GM21529 (cell line): ENCODE measurements around the gene CHMP3.
A peak's percentile ranks its signal among the peaks of the same experiment; 100 is the strongest.
"Not testable (repeated sequence)": the region's sequence is repeated elsewhere in the genome, so short reads cannot be mapped to it uniquely, and the experiment has no call there.

Experiments used
- ATAC-seq: cut with Tn5 transposase; IDR thresholded peaks from one replicate; pipeline ENCODE4 v1.9.1; 2021; ENCODE audit not compliant: unreplicated experiment

CHMP3 gene

DNA sequence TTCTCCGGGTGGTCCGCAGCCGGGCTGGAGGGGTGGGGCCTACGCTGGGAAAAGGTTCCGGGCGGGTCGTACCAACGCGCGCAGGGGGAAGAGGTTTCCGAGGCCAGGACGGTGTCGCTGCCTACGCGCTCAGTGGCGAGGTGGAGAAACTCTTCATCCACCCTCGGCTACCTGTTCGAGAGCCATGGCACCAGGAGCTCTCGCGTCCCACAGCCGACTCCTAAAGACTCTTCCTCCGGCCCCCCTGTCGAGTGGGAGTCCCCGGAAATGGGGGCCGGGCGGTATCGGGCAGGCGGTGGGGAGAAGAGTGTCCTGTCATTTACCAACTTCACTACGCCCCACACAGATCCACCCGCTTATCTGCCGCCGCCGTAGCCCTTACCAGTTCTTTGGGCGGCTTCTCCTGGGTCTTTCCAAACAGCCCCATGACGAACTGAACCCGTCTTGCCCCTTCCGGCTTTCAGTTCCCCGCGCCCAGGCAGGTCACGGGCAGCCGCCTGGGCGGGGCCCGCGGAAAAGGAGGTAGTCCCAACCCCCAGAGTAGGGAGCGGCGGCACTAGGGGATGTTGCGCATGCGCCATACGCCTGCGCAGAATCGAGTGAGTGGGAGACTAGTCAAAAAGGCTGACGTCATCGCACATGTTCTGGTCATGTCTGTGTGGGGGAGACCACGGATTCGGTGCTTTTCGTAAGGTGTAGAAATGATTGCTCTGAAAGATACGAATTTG, at the start of gene CHMP3:
CHMP3 (minus strand) TSS at position 522 of the 728 bp plus-strand sequence; CDS start at position 427, 95 bp downstream.
- ATAC-seq = peak; percentile 86

DNA sequence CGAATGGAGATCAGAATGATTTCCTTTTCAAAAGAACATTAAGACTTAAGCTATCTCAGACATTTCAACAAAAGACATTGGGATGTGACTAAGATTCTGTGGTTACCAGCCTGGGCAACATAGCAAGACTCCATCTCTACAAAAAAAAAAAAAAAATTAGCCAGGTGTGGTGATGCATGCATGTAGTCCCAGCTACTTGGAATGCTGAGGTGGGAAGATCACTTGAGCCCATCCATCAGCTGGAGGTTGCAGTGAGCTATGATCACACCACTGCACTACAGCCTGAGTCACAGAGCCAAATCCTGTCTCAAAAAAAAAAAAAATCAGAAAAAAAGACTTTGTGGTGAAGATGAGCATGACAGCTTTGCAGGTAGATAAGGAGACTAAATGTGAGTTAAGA, 47.6 kb upstream of the CHMP3 start:
- ATAC-seq = no peak

DNA sequence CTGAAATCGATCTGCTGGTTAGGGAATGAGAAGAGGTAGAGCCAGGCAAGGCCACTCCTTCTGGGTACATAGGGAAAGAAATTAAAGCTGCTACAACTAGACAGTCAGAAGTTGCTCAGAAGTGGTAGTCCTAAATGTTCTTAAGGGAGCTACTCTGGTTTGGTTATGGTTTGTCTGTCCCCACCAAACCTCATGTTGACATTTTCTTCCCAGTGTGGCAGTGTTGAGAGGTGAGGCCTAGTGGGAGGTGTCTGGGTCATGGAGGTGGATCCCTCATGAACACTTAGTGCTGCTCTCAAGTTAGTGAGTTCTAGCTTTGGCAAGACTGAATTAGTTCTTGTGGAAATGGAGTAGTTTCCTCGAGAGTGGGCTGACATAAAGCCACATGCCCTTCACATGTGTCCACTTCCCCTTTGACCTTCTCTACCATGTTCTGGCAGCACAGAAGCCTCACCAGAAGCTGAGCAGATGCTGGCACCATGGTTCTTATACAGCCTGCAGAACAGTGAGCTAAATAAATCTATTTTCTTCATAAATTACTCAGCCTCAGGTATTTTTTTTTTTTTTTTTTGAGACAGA, 45.7 kb upstream of the CHMP3 start:
- ATAC-seq = no peak

DNA sequence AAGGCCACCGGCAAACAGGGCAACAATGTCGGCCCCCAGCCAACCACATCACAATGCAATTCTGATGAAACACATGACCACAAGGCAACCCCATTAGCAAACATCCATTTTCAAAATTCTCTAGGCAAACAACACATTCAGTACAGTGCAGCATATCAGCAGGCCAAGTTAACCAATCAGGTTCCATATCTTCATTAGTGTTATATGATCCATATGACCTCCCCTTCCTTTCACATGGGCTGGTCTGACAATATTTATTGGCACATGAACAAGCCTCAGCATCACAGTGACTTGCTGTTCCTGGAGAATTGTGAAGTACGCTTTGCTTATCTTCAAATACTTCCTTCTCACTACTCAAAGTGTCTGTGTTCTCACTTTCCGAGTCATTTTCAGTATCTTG, 40.7 kb upstream of the CHMP3 start:
- no peak for ATAC-seq

DNA sequence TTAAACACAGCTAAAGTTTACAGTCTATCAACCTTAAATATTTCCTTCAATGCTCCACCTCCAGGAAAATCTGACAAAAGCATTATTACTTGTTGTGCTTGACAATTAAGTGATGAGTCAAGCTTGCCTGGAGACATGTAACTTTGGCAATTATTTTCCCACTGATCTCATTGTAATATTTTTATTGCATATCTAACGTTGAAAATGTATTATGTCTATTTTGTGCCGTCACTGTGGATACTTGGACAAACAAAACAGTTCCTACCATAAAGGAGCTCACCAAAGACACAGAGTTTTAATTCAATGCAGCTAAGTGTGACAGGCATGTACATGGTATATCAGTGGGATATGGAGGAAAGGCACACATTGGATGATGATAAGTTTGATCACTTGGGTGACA, 35.7 kb upstream of the CHMP3 start:
- ATAC-seq = no peak

DNA sequence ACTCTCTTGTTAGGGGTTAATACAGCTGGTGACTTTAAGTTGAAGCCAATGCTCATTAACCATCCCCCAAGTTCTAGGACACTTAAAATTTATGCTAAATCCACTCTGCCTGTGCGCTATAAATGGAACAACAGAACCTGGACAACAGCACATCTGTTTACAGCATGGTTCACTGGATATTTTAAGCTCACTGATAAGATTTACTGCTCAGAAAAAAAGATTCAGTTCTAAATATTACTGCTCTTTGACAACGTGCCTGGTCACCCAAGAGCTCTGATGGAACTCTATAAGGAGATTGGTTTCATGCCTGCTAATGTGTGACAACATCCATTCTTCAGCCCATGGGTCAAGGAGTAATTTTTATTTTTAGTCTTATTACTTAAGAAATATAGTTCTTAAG, 32.9 kb upstream of the CHMP3 start:
- no peak for ATAC-seq

DNA sequence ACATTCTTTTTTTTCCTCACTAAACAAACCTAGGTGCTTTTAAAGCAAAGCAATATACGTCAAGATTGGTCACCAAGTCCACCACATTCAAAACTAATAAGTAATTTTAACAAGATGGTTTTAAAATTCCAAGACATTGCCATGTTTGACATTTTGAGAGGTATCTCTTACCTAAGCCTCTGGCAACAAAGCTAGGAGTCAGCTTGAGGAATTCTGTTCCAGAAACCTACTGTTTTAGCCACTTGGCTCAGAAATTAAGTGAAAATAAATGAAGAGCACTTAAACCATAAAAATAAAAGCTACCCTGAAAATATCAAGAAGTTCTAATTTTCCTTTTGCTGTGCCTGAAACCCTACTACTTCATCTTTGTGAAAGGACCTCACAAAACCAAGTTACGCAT, 30.0 kb upstream of the CHMP3 start:
- no peak for ATAC-seq

DNA sequence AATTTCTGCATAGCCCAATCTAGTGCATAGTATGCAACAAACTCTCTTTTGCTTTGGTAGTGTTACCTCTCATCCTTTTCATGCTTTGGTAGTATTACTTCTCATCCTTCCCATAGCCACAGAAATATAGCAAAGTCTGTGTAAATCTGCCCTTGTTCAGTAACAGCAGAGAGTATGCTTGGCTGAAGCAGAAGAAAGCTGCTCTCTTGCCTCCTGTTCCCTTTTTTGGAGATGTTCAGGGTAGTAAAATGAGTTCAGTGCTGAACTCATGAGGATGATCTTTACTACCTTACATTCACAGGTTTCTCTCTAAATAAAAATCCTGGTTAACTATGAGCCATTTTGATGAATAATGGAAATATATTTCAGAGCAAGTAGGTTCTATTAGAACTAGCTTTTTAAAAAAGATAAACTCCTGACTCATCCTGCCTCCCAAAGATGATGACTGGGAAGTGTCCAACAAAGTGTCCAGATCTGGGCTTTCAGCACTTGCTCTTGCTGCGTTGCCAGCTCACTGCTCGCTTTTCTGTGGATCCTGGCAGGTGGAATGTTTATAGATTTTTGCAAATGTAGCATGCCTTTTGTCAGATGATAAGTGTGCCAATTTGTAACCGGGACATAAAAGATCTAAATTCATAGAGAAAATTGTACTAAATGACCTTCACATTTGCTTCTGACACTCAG, 29.4 kb upstream of the CHMP3 start:
- ATAC-seq = no peak

DNA sequence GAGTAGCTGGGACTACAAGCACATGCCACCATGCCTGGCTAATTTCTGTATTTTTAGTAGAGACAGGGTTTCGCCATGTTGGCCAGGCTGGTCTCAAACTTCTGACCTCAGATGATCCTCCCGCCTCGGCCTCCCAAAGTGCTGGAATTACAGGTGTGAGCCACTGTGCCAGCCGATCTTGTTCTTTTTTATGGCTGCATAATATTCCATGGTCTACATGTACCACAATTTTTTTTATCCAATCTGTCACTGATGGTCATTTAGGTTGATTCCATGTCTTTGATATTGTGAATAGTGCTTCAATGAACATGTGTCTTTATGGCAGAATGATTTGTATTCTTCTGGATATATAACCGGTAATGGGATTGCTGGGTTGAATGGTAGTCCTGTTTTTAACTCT, 26.5 kb upstream of the CHMP3 start:
- not testable (repeated sequence) for ATAC-seq

DNA sequence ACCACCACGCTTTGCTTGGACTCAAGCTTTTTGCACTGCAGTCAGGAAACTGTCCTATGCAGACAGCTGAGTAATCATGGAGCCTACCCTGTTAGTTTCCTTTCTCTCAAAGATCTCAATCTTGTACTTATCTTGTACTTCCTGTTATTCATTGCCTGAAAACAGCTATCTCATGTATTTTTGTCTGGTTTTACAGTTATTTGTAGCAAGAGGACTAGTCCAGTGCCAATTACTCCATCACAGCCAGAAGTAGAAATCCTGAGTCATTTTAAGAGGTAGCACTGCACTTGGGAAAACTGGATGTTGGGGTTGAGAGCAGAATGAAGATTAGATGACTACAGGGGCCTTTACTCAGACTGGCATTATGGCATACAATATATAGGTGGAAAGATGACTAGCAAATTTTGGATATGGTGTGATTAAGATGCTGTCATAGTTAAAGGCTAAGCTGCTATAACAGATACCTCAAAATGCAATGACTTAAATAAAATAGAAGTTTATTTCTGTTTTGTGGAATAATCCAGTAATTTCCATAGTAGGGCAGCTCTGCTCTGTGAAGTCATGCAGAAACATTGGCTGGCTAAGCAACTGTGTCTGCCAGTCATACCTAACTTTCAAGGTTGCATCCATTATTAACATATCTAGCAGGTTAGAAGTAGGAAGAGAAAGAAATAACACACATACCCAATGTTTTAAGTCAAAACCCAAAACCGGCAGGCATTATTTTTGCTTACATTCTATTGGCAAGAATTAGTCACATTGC, 21.1 kb upstream of the CHMP3 start:
- ATAC-seq = peak; percentile 83

DNA sequence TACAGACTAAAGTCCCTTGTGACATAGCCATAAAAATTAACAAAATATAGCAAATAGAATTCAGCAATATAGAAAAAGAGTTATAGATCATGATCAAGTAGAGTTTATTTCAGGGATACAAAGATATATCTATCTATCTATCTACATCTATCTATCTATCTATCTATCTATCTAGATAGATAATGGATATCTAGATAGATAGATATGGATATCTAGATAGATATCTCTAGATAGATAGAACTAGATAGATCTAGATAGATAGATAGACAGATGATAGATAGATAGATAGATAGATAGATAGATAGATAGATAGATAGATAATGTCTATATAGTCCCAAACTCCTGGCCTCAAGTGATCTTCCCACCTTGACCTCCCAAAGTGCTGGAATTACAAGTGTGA, 17.3 kb upstream of the CHMP3 start:
- ATAC-seq = no peak

DNA sequence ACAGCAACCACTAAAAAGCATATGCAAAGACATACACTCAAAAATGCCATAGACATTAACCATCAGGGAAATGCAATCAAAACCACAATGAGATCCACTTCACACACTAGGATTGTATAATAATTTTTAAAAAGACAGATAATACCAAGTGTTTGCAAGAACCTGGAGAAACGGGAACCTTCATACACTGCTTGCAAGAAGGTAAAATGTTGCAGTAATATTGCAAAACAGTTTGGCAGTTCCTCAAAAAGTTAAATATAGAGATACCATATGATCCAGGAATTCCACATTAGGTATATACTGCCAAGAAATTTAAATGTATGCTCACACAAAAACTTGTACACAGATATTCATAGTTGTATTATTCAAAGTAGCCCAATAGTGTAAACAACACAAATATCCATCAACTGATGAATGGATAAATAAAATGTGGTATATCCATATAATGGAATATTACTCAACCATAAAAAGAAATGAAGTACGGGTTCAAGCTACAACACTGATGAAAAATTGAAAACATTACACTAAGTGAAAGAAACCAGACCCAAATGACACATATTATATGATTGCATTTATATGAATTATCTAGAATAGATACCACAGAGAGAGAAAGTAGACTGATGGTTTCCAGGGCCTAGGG, 14.7 kb upstream of the CHMP3 start:
- no peak for ATAC-seq

DNA sequence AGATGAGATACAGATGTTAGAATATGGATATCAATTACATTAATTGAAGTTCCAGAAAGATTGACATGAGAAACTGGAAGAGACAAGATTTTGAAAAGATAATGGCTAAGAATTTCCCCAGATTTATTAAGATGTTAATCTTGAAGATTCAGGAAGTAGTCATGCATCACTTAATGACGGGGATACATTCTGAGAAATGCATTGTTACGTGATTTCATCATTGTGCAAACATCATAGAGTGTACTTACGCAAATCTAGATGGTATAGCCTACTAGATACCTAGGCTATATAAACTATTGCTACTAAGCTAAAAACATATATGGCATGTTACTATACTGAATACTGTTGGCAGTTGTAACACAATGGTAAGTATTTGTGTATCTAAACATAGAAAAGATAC, 6.8 kb upstream of the CHMP3 start:
- no peak for ATAC-seq

DNA sequence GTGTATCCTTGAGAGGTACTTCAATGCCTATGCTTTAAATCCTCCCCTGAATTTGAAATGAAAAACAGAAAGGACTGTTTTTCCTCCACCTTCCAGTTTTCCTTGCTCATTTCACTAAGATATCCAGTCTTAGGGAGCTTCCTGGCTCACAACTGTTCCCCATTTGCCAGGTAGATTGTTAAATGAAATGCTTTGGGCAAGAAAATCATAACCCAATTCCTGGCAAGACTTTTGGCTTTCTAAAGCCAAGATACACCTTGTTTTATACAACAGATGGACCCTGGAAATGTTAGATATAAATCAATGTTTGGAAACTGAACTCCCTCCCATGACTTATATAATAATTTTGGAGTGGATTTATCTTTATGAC, 3.6 kb upstream of the CHMP3 start:
- ATAC-seq = no peak

DNA sequence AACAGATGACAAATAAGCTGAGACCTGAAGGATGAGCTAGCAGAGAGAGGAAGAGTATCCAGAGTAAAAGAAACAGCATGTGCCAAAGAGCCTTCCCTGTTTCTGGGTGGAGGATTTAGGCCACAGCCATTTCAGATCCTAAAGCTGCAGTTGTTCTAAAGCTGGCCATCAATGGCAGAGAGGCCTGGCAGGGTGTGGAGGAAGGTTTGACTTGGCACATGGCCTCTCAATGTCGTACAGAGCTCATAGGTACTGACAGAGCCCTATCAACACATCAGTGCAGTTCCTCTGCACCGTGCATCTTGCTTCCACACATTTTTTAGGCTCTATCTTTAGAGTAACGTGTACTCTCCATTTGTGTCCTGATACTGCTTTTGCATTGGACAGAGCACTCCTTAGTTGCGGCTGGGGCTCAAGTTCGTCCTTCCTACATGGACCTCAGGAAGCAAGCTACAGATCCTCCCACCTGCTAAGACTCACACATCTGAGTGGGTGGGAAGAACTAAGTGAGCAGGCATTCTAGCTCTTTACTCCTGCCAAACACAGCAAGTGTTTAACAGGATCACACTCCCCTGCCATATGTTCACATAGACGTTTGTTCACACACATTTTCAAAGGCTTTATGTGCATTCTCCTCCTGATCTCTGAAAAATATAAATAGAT, 3.0 kb upstream of the CHMP3 start:
- no peak for ATAC-seq

DNA sequence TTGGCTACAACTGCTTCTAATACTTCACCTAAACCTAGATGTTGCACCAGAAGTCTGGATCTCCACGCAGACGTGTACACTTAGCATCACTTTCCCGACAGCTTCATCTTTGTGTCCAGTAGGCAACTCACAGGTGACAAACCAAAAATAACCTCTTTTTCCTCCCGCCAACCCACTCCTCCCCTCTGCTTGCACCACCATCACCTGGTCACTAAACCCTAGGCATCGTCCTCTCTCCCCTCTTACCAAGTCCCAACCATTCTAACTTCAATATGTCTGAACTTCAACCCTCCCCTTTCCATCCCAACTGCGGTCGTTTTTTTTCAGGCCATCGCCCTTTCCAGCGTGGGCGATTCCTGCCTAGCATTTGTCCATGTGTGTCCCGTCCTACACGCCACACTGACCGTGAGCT, 413 bp upstream of the CHMP3 start:
- no peak for ATAC-seq

DNA sequence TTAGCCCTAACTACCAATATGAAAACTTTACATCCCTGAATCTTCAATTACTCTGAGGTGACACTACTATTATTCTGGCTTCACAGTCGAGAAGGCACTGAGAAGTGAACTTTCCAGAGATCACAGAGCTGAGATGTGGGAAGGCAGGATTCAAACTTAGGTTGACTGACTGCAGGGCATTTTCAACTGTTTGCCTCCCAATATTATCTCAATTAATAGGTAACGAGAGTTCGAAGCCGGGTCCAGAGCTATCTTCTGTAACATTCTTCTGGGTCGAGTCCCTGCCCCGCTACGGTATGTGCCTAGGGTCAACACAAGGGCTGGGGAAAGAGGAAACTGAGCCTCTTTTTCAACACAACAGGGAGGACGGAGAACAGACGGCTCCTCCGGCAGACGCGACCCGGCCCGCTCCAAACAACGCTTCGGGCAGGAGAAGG, 740 bp downstream of the CHMP3 start:
- ATAC-seq = no peak

DNA sequence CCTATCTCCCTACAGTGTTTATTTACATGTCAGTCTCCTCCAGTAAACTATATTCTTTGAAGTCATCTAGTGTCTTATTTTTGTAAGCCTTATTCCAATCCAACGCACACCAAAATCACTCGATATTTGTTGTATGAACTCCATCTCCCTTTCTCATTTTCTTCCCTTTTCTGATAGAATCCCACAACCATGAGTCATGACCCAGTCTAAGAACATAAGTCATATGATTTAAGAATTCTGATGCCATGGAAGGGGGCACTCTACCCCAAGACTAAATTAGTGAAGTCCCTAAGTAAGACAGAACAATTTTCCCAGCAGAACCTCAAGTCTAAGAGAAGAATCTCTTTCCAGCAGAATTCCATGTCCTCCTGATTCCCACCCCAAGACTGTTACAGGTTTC, 5.4 kb downstream of the CHMP3 start:
- no peak for ATAC-seq

DNA sequence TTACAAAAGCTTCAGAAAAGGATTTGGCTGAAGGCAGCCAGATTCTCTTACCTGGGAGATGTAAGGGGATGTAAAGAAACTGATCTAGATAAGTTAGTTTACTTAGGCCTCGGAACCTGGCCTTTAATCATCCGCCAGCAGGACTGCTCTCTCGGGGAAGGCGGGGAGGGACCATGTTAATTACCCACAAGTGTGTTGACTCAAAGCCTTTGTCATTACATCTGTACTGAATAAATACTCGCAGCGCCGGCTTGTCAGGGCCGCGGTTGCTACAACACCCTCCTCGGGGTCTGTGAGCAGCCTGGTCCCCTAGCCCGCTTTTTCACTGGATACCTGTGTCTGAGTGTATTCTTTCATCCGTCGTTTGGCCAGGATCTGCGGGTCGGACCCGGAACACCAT, 6.7 kb downstream of the CHMP3 start:
- ATAC-seq = no peak

DNA sequence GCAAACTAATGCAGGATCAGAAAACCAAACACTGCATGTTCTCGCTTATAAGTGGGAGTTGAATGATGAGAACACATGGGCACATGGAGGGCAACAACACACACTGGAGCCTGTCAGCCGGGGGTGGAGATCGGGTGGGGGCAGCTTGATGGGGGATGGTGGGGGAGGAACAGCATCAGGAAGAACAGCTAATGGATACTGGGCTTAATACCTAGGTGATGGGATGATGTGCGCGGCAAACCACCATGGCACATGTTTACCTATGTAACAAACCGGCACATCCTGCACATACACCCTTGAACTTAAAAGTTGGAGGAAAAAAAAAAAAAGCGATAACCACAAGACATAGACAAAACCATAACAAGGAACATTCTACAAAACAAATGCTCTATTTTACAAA, 10.4 kb downstream of the CHMP3 start:
- no peak for ATAC-seq
